CD4-positive, alpha-beta T cell treated with Interferon gamma for 1 hour (primary cell): ENCODE results near the gene TNFAIP8.
"Not testable (repeated sequence)": the region's sequence is repeated elsewhere in the genome, so short reads cannot be mapped to it uniquely, and the experiment has no call there.

Source experiments
- DNase-seq: peaks from one replicate; pipeline ENCODE4 v3.0.0-alpha.2; 2020

The TNFAIP8 gene

DNA sequence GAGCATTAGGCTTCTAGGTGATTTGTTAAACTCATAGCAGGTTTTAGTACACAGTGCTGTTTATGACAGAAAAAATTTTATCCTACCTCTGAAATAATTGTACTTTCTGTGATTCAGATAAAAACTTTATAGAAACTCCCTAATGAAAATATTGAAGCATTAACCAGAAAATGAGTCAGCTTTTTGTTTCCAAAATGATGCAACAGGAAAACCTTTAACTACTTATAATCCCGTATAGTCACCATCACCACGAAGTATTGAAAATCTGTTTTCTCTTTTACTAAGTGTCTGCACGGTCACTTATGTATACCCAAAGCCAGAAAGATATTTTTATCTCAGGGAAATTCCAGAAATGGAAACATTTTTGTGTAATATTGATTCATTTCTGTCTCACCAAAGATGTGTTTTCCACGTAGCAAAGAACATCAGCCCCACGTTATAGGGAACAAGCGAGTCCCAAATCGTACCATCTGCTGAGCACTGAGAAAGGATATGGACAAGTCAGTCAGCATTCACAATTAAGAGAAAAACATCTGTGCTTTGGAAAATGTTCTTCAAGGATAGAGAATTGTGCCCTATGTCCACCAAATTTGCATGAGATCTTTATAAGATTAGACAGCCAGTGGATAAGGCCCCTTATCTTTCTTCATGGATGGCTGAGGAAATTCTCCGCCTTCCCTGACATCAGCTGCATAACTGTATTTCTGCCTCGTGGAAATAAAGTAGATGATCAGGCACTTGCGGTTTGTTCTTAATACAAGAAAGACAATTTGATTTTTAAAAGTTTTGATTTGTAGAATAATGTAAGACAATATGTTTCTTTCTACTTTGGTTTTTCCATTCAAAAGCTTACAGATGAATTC is 41.9 kb downstream of the TNFAIP8 start:
- no peak for DNase-seq

DNA sequence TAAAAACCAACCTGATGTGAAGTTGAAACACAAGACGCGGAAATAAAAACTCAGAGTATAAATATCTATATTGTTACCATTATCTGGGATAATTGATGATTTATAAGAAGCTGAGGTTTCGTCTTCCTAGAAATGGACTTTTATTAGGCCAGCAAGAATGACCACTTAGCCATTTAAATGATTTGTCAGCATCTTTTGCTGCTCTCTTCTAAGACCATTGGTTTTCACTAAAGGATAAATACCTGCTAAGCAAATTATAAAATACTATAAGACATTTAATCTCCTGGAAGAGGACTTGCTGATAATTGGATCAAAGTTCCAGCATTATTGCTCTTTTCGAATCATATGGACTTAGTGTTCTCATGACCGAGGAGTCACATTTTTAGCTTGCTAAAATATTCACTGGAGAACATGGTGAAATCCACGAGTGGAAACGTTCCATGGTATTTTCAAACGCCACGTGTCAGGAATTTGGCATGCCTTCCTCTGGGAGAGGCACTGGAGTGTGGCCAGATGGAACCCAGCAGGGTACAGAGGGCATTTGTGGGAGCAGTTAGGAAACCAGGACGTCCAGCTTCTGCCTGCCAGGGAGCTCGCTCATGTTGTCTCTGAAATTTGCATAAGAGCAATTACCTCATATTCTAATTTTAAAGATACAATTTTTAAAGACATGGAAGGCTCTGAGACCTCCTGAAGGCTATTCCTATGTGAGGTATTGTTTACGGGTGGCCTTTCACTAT is 43.1 kb downstream of the TNFAIP8 start:
- no peak for DNase-seq

- no peak for DNase-seq
These were observed 44.4 kb downstream of the TNFAIP8 start for GRCh38 chr5:119400245-119400644.

- no peak for DNase-seq
These were observed 46.3 kb downstream of the TNFAIP8 start for GRCh38 chr5:119402081-119402480.

- no peak for DNase-seq
These were observed 46.7 kb downstream of the TNFAIP8 start for GRCh38 chr5:119402555-119402954.

- no peak for DNase-seq
These were observed 48.2 kb downstream of the TNFAIP8 start for GRCh38 chr5:119404033-119404432.

- no peak for DNase-seq
These were observed 49.6 kb downstream of the TNFAIP8 start for GRCh38 chr5:119405419-119405818.

GRCh38 chr5:119406551-119407110 is 50.8 kb downstream of the TNFAIP8 start:
- DNase-seq: no peak

- no peak for DNase-seq
These were observed 53.5 kb downstream of the TNFAIP8 start for GRCh38 chr5:119409235-119409815.

GRCh38 chr5:119410448-119411159 is 54.8 kb downstream of the TNFAIP8 start:
- no peak for DNase-seq

DNA sequence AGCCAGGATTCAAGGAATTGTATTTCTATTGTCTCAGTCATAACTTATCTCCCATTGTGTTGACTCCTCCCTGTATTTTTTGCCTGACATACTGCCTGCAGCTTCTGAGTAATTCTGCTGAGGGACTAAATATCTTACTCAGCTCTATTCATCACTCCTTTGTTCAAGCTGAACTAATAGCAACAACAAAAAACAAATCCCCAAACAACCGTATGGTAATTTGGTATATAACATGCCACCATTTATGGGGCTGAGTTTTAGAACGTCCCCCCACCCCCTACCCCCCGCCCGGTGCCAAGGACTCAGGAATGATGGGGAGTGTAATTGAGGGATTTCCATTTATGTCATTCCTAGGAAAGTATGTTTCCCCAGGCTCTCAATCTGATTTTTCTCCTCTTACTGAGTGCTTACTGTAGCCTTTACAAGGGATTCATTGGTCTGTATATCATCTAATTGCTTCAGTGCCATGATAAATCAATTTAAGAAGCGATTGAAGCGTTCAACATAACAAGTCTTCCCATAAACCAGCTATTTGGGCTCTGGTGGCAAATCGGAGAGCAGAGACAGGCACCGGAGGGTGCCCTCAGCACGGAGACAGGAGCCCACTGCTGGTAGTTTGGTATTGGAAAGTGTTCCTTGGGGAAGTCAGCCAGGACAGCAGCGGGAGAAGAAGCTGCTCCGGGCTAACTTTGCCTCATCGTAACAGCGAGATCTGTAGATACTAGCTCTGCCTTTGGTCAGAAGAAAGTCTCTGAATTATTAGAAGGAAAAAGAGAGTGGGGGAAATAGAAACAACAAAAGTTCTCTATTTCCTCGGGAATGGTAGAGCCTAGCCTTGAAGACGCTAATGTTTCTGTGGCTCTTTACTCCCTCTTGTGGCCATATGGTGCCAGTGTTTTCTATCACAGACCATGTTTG is 55.8 kb downstream of the TNFAIP8 start:
- DNase-seq: peak; percentile 59

- DNase-seq: no peak
These were observed 56.7 kb downstream of the TNFAIP8 start for GRCh38 chr5:119412279-119413227.

DNA sequence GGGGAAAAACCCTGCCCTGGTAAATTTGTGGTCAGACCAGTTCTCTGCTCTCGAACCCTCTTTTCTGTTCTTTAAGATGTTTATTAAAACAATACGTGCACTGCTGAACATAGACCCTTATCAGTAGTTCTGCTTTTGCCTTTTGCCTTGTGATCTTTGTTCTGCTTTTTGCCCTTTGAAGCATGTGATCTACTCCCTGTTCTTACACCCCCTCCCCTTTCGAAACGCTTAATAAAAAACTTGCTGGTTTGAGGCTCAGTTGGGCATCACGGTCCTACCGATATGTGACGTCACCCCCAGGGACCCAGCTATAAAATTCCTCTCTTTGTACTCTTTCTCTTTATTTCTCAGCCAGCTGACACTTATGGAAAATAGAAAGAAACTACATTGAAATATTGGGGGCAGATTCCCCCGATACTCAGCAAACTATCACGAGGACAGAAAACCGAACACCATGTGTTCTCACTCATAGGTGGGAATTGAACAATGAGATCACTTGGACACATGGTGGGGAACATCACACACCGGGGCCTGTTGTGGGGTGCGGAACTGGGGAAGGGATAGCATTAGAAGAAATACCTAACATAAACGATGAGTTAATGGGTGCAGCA is 58.4 kb downstream of the TNFAIP8 start:
- DNase-seq: peak; percentile 38

- DNase-seq: no peak
These were observed 62.2 kb downstream of the TNFAIP8 start for GRCh38 chr5:119417891-119418605.

GRCh38 chr5:119418606-119419100 is 62.8 kb downstream of the TNFAIP8 start:
- DNase-seq: no peak

GRCh38 chr5:119420169-119420568 is 64.3 kb downstream of the TNFAIP8 start:
- DNase-seq: no peak

DNA sequence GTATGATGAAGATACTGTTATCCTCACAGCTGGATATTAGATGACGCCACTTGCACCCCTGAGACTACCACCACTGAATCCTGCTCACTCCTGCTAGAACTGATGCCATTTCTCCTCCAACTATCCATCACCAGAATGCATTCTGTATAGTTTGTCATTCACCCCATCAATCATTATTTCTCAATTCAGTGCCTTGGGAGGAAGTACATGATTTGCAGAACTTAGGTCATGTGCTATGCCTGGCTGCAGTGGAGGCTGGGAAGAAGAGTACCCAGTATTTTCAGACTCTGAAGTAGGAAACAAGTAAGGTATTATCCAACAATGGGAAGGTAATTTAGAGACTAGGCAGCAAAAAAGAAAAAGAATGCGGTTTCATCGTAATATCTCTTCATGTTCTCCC is 70.2 kb downstream of the TNFAIP8 start:
- DNase-seq: no peak

DNA sequence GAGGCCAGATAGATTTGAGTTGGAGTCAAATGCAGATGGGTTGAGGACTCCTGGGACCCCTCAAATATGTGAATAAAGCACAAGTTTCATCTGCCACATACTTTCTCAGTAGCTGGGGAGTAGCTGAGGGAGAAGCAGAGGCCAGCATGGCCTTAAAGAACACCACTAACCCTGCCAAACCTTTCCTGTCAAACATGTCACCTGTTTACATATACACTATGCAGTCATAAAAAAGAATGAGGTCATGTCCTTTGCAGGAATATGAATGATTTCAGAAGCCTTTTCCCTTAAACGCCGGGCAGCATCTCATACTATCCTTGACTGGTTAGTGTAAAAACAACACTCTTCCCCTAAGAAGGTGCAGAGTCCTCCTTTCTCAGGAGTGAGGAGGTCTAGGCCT is 71.2 kb downstream of the TNFAIP8 start:
- DNase-seq: no peak

DNA sequence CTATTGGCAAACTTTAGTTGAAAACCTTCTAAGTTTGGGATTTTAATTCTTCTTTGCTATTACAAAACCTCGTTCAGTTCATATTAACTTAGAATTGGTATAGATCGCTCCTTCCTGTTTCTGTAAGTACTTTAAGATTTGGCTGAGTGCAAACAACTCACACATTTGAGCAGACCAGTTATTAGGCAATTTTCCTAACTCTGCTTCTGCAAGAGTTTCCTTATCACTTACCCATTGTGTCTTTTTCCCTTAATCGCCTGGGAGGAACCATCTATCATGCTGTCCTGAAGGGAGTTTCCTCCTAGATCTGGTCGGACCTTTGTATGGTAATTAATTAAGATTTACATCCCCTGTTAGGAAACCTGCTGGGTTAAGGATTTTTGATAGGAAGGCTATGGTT is 71.8 kb downstream of the TNFAIP8 start:
- DNase-seq: not testable (repeated sequence)
